K562 (cell line): ENCODE results near the gene KRT77.

Source experiments
- E2F6 ChIP-seq, 2 experiments: IDR thresholded peaks; 2 replicates each; pipeline ENCODE4 v1.6.1; 2011; ENCODE audit warnings: borderline replicate concordance in 1 of 2, control low read depth in 1 of 2, low read depth in 1 of 2, low read length in 1 of 2, mild to moderate bottlenecking in 1 of 2, mixed read lengths in 1 of 2, moderate library complexity in 1 of 2; ENCODE audit not compliant: insufficient read depth in 1 of 2, insufficient read length in 1 of 2, poor library complexity in 1 of 2, severe bottlenecking in 1 of 2; ENCODE audit errors: extremely low read depth in 1 of 2
- TBP ChIP-seq: optimal IDR thresholded peaks from 2 replicates; pipeline ENCODE3; 2011; ENCODE audit warnings: low read depth, low read length, improper control_type of control experiment

- TF ChIP-seq E2F6 (IDR thresholded peaks at IDR 0.05; ENCODE audit: borderline replicate concordance in 1 of 2, extremely low read depth in 1 of 2, insufficient read depth in 1 of 2, insufficient read length in 1 of 2, low read depth in 1 of 2, low read length in 1 of 2, poor library complexity in 1 of 2, severe bottlenecking in 1 of 2) (no peak), TBP (no peak)
Observed at GRCh38 chr12:52669426-52669825, 33.9 kb downstream of the KRT77 start.
